NCI-H1105 treated with DMSO at 0.1 percent for 48 hours (cell line): ENCODE data around the gene CCDC63.

Experiments
- DNase-seq: peaks from one replicate; lab custom pipeline; 2025; lab: John Stamatoyannopoulos, UW

The CCDC63 gene

DNA sequence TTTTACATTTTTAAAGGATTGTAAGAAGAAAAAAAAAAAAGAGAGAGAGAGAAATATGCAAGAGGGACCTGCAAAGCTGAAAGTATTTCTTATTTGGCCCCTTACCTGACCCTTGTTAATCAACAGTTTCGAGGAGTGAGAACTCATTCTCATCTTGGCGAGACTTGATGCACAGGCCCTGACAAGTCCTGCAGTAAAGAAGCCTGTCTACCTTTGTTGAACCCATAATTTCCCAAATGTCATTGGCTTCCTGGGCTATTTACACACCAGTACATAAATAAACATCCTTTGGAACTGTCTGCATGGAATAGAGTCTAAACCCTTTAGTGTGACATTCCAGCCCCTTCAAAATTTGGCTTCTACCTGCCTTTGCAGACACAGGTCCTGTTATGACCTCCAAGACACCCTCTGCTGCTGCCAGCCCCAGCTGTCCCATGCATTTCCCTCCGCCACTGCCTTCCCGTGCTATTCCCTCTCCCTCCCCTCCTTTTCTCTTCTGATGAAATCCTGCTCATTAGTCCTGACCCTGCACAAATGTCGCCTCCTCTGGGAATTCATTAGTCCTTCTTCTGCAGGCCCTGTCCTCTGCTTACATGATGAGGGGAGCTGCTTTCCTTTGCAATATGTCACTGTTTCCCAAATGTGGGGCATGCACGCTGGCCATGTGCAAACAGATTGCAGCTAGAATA lies 38.5 kb downstream of the CCDC63 start:
- DNase-seq, result peak; percentile 81

DNA sequence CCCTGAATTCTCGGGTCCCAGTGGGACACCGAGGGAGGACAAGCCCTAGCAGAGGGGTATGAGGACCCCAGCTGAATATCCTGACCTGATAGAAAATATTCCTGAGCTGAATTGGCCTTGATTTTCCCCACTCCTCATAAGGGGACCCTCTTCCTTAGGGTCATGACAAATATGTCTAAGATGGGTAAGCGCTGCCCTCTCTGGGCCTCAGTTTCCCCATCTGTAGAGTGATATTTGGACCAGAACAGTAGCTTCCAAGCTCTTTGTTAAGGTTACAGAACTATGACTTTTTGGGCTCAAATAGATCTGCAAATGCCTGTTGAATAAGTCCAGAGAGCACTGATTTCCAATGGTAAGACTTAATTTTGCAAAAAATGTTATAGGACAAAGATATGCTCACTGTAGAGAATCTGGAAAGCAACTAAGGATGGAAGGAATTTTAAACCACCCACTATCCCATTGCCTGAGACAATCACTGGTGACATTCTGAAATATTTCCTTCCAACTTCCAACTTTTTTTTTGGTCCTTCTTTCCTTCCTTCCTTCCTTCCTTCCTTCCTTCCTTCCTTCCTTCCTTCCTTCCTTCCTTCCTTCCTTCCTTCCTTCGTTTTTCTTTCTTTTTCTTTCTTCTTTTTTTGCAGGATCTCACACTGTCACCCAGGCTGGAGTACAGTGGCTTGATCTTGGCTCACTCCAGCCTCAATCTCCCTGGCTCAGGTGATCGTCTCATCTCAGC lies 41.6 kb downstream of the CCDC63 start:
- no peak for DNase-seq

DNA sequence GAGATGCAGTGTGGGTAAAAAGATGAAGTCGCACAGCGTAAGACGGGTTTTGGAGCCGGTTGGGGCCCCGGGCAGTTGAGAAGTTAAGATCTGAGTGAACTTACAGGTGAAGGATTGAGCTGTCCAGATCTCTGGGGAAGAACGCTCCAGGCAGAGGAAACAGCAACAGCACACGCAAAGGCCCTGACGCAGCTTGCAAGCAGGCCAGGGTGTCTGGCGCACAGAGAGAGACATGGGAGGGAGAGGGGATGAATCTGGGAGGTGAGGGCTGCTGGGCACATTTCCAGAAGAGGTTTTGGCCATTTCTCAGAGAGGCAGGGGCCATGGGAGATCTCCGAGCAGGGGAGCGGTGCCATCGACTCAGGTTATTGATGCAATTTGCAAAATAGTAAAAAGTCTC lies 42.6 kb downstream of the CCDC63 start:
- no peak for DNase-seq

DNA sequence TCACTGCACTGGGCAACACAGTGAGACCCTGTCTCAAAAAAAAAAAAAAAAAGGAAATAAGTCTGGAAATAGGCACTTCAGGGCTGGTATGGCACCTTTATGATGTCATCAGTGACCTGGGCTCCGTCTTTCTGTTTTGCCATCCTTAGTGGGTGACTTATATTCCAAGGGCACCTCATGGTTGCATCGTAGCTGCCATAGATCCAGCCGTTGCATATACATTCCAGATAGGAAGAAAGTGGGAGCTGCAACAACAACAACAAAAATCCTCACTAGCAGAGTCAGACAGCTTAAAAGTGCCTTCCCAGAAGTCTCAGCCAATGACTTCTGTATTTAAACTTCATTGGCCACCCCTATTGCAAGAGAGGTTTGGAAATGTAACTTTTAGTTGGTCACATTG lies 47.2 kb downstream of the CCDC63 start:
- DNase-seq, result no peak

DNA sequence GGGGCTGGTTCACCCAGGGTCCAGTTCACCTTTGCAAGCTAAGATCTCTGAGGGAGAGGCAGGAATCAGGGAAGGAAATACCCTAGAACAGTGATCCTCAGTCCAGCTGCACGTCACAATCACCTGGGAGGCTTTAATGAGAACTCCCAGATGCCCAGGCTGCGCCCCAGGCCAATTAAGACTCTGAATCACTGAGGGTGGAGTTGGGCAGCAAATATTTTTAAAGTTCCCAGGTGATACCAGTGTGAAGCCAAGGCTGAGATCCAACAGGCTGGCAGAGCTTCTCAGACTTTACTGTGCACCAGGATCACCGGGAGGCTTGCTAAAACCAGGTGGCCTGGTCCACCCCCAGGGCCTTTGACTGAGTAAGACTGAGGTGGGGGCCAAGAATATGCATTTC lies 49.8 kb downstream of the CCDC63 start:
- DNase-seq, result no peak

DNA sequence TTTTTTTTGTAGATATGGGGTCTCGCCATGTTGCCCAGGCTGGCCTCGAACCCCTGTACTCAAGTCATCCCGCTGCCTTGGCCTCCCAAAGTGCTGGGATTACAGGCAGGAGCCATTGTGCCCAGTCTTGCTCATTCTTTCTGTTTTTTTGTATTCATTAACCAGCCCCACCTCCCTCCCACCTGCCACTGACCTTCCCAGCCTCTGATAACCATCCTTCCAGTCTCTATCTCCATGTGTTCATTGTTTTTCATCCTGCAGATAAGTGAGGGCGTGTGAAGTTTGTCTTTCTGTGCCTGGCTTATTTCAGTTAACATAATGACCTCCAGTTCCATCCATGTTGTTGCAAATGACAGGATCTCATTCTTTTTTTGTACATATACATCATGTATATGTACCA lies 54.6 kb downstream of the CCDC63 start:
- no peak for DNase-seq

DNA sequence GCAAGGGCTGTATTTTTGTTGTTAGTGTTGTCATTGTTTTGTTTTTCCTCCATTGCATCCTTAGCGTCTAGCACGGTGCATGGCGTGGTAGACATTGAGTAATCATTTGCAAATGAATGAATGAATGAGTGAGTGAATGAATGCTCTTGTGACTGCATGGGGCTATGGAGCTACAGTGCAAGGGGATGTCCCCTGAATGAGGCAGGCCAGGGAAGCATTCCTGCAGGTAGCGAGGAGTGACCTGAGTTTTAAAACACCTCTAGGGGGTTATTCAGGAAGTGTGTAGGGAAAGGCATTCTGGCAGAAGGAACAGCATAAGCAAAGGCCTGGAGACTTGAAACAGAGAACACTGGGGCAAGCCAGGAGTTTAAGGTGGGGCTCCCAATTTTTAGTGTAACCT lies 56.7 kb downstream of the CCDC63 start:
- DNase-seq, result no peak

DNA sequence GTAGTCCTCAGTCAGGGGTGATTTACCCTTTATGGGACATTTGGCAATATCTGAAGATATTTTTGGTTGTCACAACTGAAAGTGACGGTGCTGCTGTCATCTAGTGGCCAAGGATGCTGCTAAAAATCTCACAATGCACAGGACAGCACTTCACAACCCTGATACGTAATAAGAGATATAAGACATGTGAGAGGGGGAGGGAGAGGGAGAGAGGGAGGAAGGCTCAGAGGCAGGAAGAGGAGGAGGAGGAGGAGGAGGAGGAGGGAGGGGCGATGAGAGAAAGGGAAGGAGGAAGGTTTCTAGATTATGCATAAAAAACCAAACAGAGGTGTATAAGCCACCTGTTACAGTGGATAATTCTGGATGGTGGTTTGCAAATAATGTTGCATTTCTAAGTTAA lies 59.3 kb downstream of the CCDC63 start:
- no peak for DNase-seq

DNA sequence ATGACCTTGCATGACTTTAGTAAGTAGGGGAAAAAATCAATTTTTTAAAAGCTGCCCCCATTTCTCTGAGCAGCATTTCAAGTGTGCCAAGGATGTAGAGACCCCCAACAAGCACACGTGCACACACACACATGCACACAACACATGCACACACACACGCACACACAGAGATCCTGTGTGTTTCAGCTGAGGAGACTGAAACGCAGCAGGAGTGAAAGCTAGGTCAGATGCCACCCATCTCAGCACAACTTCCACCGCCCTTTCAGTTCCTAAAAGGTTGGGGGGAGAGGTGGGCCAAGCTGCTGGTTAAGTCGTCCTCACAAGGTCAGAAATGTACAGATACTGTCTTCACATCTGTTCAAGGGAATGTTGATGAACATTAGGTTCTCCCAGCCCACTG lies 59.7 kb downstream of the CCDC63 start:
- DNase-seq, result no peak

DNA sequence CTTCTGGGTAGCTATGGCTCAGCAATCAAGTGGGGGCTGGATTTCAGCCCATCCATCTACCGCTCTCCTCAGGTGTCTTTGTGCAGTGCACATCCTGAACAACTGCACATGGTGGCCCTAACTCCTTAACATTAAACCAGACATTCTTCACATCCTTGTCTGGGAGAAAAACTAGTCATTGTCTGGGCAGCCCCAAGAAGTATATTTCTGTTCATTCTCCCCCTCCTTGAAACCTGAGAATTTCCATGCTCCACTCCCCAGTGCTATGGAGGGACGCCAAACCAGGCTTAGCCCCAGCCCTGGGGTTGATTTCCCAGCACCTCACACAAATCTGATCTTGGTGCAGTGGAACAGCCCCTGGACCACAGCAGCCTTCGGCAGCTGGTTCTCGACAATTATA lies 60.2 kb downstream of the CCDC63 start:
- no peak for DNase-seq

DNA sequence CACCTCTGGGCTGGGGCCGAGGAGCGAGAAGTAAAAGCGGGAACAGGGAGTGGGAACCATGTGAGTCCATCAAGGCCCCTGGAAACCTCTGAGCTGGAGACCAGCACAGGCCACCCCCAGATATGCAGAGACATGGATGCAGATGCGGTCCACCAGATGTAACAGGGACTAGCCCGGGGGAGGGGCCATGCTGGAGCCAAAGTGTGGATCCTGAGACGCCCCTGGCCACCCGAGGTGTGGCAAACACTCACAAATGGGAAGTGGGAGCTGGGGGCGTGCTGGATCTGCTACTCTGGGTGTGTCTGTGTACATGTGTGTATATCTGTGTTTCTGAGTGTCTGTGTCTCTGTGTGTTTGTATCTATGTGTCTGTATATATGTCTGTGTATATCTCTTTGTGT lies 60.8 kb downstream of the CCDC63 start:
- DNase-seq, result no peak

DNA sequence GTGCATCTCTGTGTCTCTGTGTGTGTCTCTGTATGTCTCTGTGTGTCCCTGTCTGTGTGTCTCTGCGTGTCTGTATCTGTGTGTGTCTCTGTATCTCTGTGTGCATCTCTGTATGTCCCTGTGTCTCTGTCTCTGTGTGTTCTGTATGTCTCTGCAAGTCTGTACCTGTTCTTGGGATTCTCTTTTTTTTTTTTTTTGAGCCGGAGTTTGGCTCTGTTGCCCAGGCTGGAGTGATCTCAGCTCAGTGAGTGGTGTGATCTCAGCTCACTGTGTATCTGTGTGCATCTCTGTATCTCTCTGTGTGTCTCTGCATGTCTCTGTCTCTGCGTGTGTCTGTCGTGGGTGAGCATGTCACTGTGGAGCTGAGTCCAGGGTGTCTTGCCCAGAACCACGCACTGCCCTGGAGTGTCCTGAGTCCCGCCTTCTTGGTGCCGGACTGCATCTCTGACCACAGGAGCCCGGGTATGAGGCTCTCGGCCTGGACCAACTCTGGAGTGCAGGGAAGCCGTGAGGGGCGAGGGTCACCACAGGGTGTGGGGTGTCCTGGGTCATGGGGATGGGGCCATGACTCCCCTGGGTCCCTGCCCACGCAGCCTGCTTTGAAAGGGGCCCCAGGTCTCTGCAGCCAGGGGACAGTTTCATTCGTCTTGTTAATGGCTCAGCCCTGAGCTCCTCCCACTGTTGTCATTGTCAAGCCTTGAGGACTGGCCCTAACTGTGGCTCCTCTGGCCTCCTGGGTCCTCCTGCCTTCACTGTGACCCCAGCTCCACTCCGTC lies 61.8 kb downstream of the CCDC63 start:
- DNase-seq, result no peak

DNA sequence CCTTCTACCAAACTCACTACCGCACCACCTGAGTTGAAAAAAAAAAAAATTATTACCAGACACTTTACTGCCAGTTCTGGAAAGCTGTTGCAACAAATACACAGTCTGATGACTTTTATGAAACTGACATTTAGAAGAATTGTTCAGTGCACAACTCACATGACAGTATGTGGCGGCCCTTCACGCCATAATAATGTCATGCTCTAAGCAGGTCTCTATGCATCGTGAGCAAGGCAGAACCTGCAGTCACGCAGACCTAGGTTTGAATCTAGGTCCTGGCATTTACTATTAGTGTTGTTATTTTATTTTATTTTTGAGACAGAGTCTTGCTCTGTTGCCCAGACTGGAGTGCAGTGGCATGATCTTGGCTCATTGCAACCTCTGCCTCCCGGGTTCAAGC lies 65.5 kb downstream of the CCDC63 start:
- no peak for DNase-seq

DNA sequence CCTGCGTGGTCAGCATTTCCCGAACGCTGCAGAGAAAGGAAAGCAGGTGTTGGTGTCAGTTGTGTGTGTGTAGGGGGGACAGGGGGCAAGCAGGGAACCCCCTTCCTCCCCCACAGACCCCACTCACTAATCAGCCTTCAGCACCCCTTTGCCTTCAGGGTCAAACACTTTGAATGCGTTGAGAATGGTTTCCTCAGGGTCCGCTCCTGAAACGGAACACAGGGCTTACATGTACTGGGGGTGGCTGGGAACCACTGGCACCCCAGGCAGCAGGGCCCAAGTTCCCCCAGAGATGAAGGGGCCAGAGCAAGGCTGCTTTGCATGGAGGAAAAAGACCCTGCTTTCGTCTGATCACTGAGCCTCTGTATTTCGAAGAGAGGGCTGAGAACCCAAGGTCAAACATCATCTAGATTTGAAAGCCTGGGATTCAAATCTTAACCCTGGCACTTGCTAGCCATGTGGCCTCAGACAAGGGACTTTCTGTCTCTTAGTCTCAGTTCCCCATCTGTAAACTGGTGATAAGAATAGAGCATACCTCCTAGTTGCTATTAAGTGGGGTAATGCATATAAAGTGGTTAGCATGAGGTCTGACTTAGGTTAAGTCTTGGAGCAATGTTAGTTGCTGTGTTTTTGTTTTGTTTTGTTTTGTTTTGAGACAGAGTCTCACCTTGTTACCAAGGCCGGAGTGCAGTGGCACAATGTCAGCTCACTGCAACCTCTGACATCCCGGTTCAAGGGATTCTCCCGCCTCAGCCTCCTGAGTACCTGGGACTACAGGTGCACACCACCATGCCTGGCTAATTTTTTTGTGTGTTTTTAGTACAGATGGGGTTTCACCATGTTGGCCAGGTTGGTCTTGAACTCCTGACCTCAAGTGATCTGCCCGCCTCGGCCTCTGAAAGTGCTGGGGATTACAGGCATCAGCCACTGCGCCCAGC lies 66.6 kb downstream of the CCDC63 start:
- no peak for DNase-seq

DNA sequence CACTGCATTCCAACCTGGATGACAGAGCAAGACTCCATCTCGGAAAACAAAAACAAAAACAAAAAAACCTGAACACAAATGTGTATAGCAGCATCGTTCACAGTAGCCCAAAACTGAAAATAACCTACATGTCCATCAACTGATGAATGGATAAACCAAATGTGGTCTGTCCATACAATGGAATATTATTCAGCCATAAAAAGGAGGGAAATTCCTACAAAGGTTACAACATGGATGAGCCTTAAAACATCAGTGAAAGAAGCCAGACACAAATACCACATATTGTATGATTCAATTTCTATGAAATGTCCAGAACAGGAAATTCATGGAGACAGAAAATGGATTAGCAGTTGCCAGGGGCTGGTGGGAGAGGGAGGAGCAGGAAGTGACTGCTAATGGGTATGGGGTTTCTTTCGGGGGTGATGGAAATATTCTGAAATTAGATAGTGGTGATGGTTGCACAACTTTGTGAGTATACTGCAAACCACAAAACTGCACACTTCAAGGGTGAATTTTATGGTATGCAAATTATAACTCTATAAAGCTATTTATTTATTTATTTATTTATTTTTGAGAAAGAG lies 69.6 kb downstream of the CCDC63 start:
- no peak for DNase-seq

DNA sequence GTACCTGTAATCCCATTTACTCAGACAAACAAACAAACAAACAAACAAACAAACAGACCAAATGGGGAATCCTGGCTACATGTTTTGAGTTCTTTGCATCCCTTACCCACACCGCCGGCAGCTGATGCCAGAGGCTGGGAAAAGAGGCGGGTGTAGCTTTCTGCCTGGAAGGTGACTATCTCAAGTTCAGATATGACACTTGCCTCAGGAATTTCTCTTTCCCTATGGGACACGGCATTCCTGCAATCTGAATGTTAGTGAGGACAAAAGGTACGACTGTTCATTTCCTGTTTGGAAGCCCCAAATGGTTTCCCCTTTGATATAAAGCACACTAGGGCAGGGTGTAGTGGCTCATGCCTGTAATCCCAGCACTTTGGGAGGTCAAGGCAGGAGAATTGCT lies 70.7 kb downstream of the CCDC63 start:
- no peak for DNase-seq

DNA sequence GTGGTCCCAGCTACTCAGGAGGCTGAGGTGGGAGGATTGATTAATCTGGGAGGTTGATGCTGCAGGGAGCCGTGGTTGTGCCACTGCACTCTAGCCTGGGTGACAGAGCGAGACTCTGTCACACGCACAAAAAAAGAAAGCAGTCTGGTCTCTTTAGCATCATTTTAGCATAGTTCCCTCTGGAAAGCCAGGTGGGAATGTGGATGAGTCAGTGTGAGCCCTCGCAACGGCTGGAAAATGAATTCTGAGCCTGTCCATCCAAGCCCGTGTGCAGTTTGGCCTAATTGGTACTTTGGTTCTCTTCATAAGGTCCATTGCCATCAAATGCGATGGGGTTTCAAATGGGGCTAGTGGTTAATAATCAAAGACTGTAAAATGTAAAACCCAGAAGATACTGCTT lies 71.2 kb downstream of the CCDC63 start:
- no peak for DNase-seq

DNA sequence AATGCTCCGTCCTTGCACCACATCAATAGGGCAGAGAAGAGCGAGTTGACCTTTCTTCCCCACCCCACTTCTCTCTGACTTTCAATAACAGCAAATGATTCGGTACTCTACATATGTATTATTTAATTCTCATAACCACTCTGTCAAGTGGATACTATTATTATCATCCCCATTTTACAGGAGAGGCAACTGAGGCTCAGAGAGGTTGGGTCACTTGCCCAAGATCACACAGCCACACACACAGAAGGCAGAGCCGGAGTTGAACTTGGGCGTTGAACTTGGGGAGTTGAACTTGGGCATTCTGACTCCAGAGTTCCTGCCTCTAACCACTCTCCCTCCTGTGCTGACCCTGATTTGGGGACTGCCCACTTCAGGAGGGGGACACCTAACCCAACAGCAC lies 72.9 kb downstream of the CCDC63 start:
- no peak for DNase-seq

DNA sequence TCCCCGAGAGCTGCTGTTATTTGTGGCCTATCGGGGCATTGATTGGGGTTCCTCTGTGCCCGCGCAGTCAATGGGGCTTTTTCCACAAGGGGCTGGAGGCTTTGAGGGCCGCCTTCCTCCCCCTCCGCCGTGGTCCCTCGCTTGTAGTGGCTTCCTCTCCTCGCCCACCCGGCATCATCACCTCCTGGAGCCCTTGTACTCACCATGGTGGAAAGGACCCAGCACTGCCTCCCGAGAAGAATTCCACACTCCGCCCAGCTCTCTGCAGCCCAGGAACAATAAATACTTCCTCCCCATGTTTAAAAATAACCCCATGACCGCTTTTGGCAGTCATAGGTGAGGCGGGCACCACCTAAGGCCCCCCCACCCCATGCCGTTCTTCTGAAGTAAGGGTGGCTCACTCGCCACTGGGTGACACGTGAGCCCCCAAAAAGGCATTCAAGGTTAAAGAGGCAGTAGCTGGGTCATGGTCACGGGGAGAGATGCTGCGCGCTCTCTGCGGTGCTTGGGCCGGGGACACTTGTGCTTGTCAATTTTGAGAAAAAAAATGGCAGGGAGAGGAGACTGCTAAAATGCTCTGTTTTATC lies 73.6 kb downstream of the CCDC63 start, which contains the start of gene MYL2:
MYL2 (minus strand) TSS at position 256 of the 587 bp plus-strand sequence; CDS start at position 206, 50 bp downstream.
- no peak for DNase-seq

DNA sequence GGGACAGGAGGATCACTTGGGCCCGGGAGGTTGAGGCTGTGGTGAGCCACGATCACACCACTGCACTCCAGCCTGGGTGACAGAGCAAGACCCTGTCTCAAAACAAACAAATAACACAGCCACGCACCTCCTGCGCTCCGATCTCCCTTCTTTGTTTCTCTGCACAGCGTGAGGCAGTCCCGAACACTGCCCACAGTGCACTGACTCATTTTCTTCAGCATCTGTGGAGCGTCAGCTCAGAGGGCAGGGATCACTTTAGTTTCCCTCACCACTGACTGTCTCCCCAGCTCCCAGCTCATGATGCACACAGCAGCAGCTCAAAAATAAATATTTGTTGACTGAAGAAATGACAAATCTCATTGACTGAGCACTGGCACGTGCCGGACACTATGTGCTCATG lies 74.5 kb downstream of the CCDC63 start:
- DNase-seq, result no peak

DNA sequence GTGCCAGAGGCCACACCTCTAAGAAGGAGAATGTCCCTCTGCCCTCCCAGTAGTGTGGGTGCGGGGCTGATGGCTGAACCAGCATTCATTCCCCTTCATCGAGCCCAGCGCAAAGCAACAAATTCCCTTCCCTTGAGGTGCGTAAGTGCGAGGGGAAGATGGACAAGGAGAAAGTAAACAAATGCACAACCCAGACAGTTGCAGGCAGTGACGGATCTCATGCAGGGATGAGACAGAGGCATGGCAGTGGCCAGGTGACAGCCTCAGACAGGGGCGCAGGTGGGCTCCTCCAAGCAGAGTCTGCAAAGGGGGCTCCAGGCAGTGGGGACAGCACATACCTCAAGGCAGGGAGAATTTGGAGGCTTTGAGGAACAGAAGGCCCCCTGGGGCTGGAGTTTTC lies 75.9 kb downstream of the CCDC63 start:
- DNase-seq, result no peak
